Erythroblast (primary cell): Measurements from ENCODE around the gene AURKA.
"Not testable (repeated sequence)": the region's sequence is repeated elsewhere in the genome, so short reads cannot be mapped to it uniquely, and the experiment has no call there.

Experiments
- DNase-seq, 2 experiments: peaks; one replicate each; lab custom pipeline; 2025; lab: John Stamatoyannopoulos, UW
- GATA1 ChIP-seq: IDR thresholded peaks from 2 replicates; pipeline ENCODE4 v1.6.1; 2011; ENCODE audit warnings: low read depth, mild to moderate bottlenecking, control low read depth, low read length, moderate library complexity
- POLR2A ChIP-seq: IDR thresholded peaks from 2 replicates; pipeline ENCODE4 v1.6.1; 2011; ENCODE audit warnings: mild to moderate bottlenecking, low read length

The AURKA gene

DNA sequence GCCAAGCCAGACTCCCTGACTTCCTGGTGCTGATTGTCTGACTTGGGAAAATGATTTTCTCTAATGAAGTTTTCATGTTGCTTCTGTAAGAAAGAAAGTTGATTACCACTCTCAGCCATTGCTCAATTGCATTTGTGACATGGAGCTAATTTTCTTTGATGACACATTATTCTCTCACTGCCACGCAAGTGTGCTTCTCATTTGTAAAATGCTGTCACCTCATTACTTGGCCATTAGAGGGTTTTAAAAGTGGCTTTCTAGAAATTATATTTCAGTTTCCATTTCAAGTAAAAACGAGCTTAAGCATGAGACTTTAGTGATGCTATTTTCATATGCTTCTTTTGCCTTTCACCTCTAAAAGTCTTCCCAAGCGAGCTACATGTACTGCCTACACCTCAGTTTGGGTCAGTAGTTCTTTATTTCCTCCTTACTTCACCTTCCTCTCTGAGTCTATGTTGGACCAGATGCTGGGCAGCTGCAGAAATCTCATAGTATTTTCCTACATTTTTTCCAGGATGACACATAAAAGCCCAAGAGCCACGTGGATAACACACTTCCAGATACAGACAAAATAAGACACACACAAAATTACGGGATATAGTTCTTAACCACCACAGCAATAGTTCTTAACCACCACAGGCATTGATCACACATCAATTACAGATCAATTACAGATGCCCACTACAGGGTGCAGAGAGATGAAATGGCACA, 39.5 kb downstream of the AURKA start:
- no peak for TF ChIP-seq GATA1
- TF ChIP-seq POLR2A = no peak
- no peak for DNase-seq

DNA sequence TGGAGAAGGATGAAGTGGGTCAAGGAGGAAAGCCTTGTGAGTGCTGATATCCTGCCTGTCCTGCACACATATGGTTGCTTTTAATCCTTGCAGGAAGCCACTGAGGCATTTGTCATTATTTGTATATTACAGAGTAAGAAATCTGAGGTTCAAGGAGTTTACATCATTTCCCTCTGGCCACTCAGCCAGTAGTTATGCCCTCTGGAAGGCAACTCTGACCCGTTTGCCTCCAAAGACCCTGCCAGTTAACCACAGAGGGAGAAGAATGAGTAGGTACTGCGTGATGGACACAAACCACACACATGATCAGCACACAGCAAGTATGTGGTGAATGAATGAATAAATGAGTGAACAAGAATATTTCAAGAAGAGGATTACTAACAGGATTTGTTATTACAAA, 41.2 kb downstream of the AURKA start:
- TF ChIP-seq GATA1 (no peak), POLR2A (no peak)
- DNase-seq = no peak

DNA sequence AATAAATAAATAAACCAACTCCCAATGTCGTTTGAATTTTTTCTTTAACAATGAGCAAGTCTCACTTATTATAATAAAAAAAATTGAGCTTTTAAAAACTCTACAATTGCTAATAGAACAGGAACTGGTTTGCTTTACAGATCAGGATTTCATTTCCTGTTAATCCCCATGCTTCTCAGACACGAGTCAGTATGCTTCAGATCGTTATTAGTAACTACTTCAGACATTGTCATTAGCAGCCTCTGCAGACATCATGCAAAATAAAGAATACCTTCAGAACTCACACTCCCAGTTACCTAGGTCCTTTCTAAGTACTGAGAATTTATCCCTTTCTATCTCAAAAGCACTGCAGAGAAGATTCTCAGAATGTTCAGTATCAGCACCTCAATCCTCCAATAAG, 43.3 kb downstream of the AURKA start:
- no peak for DNase-seq

DNA sequence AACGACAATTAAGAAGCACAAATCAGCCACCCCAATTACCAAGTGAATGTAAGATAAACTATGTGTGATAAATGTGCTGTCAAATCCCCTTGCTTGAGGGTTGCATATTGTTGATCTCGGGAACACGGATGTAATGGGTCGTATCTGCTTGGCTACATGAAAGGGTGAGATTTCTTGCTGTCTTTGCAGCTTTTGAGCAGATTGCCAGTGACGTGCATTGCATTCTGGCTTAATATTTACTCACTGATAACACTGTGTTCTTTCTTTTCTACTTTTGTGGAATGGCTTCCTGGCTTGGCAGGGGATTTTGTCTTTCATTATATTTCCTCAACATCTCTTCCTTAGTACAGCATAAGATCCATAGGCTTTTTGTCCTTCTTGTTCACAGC, 43.7 kb downstream of the AURKA start:
- DNase-seq = no peak
- TF ChIP-seq POLR2A = no peak
- no peak for TF ChIP-seq GATA1

More for the DNA sequence above, 43.3 kb downstream of the AURKA start:
- TF ChIP-seq POLR2A = no peak

DNA sequence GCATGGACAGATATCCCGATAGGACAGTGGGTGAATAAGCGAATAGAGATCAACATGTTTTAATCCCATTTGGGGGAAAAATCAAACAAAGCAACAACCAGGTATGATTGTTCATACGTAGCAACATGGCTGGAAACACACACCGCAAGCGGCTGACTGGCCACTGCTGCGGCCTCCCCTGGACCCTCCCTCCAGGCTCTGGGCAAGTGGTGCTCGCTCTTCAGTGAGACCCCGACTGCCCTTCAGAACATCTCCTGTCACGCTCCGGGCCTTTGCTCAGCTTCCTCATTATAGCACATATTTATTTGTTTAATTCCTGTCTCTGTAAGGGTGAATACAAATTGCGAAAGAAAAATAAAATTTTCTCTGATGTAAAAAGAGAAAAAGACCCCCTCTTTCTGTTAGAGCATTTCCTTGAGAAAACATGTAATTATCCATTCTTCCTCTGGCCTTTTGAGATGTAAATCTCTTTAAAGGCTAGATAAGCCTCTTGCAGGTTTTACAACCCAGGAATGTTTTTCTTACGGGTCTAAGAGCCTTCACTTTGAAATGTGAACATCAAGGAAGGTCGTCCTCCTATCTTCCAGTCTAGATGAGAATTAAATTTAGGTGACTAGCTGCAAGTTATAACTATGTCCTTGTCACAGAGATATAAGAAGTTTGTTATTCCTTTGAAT, 44.2 kb downstream of the AURKA start:
- TF ChIP-seq GATA1 (no peak), POLR2A (no peak)

DNA sequence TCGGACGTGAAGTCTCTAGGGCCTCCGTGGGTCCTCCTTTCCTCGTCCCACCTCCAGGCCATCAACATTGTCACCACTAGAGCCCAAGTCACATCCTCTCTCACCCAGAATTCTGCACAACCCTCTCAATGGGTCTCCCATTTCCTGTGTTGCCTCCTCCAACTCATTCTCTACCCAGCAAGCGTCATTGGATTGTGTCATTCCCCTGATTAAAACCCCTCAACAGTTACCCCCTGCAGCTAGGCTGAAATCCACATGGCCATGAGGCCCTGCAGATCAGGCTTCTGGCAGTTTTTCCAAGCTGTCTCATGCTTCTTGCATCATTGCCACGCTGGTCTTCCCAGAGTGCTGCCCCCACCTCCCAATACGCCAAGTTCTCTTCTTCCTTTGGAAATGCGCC, 46.1 kb downstream of the AURKA start:
- TF ChIP-seq POLR2A = no peak
- TF ChIP-seq GATA1 = no peak
- DNase-seq = no peak

More for the DNA sequence above, 44.2 kb downstream of the AURKA start:
- DNase-seq = no peak

DNA sequence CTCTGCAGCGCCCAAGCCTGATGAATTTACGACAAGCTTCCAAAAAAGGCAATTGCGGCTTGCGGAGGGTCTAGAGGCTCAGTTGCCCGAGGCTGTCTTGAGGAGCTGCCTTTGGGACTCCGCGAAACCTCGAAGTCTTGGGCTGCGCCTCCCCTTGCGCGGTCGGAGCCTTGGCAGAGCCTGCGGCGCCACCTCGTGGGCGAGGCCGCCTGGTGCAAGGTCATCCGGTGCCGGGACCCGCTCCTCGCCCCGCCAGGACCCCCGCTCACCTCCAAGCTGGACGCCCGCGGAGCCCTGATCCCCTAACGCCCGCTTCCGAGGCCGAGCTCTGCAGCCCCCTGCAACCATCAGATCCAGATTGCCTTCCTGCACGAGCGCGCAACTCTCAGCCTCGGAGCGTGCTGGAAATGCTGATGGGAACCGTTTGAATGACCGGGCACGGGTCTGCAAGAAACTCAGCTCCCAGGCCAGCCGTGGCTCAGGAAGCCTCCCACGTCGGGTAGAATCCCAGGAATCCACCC, 48.1 kb downstream of the AURKA start:
- DNase-seq = peak; percentile 59 to 71
- no peak for TF ChIP-seq GATA1
- TF ChIP-seq POLR2A = no peak

DNA sequence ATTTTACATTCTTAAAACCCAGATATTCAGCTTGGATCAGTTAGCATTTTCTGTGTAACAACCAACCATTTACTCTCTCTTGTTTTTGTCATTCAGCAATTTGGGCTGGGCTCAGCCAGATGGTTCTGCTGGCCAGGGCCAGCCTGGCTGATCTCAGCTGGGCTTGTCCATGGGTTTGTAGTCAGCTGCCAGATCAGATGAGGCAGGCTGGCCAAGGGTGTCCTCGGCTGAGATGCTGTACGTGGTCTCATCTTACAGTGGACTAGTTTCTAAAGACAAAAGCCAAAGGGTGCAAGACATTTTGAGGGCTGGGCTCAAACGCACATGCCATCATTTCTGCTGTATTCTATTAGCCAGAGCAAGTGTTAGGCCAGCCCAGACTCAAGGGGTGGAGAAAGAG, 49.2 kb downstream of the AURKA start:
- no peak for TF ChIP-seq POLR2A
- TF ChIP-seq GATA1 = no peak
- no peak for DNase-seq

DNA sequence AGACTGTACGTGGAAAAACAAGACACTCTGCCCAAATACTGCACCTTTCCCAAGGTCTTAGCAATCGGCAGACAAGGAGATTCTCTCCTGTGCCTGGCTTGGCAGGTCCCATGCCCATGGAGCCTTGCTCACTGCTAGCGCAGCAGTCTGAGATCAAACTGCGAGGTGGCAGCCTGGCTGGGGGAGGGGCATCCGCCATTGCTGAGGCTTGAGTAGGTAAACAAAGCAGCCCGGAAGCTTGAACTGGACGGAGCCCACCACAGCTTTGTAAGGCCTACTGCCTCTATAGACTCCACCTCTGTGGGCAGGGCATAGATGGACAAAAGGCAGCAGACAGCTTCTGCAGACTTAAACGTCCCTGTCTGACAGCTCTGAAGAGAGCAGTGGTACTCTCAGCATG, 55.3 kb downstream of the AURKA start:
- not testable (repeated sequence) for DNase-seq

DNA sequence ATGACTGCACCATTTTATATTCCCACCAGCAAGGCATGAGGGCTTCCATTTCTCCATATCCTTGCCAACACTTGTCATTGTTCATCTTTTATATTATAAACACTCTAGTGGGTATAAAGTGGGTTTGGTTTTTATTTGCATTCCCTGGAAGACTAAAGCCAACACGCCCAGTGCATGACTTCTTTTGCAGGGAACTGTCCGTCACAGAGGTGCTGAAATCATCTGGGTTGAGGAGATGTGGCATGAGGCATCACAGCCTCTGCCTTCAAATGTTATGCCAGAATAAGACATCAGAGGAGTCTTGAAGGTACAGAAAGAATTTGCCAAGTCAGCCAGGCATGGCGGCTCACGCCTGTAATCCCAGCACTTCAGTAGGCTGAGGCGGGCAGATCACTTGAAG, 63.2 kb downstream of the AURKA start:
- peak in 1 of 2 experiments; percentile 25 for DNase-seq
- TF ChIP-seq POLR2A (no peak), GATA1 (no peak)

DNA sequence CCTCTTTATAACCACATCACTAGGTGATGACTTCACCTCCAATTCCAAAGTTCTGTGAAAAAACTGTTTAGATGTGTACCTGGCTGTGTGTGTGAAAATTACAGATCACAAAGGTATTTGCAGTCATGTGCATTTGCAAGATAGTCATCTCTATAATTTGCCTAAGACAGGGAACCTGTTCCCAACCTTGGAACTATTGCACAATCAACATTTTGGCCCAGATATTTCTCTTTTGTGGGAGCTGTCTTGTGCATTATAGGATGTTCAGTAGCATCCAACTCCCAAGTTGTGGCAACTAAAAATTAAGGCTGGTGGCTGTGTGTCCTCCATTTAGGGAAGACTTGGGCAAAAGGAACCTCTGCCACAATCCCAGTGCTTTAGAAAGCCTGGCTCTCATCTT, 67.2 kb downstream of the AURKA start:
- DNase-seq = no peak
- no peak for TF ChIP-seq POLR2A
- TF ChIP-seq GATA1 = no peak

DNA sequence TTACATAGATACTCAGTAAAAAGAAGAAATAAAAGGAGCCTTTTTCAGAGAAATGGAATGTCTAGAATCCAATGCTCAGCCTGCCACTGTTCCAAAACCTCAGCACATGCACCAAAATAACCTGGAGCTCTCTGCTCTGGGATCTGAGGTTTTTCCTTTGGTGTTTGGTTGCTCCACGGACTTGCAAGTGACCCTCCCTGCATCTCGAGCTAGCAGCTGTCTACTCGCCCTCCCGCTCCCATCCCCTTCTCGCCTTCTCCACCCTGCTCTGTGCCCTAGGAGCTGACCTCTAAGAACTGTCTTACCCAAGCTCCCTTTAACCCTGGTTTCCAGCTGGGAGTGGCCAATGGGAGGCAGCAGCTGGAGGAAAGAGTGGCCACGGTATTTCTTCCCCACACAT, 68.4 kb downstream of the AURKA start:
- TF ChIP-seq POLR2A (no peak), GATA1 (no peak)
- DNase-seq = no peak

DNA sequence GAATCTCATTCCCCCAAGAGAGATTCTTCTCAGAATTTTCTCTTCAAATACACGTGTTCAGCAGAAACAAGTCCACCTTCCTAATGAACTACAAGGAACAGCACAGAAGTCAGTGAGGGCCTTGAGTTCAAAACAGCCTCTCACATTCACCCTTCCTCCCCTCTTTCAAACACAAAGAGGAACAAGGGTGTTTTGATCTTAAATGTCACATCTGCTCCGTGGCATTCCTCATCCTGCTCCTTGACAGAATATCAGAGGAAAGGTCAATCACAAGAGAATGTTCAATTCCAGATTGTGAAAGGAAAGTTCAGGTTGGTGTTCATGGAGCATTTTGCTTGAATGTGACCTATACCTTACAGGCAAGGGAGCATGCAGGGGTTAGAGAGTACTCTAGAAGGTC, 68.8 kb downstream of the AURKA start:
- no peak for DNase-seq
- no peak for TF ChIP-seq GATA1
- no peak for TF ChIP-seq POLR2A

DNA sequence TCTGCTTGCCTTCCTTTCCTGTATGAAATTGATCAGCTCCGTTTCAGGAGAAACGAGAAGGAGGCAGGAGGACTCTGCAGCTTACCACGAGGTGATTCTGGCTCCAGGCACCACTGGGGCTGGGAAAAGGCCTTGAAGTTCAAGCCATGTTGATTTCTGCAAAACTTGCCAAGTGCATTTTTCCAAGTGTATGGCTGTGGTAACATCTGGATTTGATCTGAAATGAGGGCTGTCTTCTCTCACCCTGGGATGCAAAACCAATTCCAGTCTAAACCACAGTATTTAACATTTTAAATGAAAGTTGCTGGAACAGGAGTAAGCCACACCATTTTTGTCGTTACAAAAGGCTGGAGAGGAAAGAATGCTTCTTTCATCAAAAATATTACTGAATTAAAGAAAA, 69.3 kb downstream of the AURKA start:
- no peak for DNase-seq
- TF ChIP-seq POLR2A (no peak), GATA1 (no peak)
